Loucy (cell line): ENCODE measurements around the gene ATRAID.

Source experiments
- EZH2phosphoT487 ChIP-seq: fragments of 200-600 bp; IDR thresholded peaks from 2 replicates; pipeline ENCODE4 v1.6.1; 2018; ENCODE audit warnings: antibody characterized with exemption, mild to moderate bottlenecking, moderate library complexity, borderline replicate concordance
- TF ChIP-seq, protein P1 (sequence below): fragments of 200-600 bp; sonication (generic); conservative IDR thresholded peaks from 2 replicates; pipeline ENCODE4 v1.5.1; 2014; ENCODE audit warnings: mild to moderate bottlenecking, antibody characterized with exemption, low read length

DNA sequence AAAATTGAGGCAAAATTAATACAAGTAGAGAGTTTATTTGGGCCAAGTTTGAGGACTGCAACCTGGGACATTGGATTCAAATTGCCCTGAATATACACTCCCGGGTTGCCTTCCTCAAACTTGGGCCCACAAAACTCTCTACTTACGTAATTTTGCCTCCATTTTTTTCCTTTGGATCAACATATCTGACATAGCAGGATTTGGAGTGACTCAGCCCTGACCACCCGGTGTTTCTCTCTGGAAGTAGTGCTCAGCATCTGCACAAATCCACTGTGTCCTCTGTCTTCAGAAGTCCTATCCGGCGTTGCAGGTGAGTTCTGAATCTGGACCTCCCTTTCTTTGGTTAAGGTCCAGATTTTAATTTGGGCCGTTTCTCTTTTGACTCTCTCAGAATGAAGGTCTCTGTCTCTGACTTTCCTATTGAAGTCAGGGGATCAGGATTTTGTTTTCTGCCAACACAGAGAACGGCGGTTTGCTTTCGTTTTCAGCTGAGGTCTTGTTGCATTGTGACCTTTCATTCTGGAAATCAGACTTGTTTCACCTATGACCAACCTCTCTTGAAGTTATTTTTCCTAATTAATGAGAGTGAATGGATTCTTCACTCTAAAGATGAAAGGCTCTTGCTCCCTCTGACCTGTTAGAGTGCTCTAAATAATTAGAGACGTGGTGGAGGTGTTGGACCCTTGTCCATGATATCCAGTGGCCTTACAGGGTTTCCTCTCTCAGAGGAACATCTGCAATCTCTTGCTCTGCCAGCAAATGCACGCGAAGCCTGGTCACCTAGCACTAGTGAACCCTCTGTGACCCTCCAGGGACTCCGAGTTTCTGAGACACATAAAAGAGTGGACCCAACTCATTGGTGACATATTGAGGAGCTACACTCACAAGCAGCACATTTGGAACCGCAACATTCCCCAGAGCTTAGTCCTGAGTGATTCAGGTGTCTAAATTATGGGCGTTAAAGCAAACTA is 49.4 kb upstream of the ATRAID start:
- TF ChIP-seq, protein P1, sequence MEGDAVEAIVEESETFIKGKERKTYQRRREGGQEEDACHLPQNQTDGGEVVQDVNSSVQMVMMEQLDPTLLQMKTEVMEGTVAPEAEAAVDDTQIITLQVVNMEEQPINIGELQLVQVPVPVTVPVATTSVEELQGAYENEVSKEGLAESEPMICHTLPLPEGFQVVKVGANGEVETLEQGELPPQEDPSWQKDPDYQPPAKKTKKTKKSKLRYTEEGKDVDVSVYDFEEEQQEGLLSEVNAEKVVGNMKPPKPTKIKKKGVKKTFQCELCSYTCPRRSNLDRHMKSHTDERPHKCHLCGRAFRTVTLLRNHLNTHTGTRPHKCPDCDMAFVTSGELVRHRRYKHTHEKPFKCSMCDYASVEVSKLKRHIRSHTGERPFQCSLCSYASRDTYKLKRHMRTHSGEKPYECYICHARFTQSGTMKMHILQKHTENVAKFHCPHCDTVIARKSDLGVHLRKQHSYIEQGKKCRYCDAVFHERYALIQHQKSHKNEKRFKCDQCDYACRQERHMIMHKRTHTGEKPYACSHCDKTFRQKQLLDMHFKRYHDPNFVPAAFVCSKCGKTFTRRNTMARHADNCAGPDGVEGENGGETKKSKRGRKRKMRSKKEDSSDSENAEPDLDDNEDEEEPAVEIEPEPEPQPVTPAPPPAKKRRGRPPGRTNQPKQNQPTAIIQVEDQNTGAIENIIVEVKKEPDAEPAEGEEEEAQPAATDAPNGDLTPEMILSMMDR: no peak
- no peak for TF ChIP-seq EZH2phosphoT487
